ENCODE results near the gene NOC4L.

DNA sequence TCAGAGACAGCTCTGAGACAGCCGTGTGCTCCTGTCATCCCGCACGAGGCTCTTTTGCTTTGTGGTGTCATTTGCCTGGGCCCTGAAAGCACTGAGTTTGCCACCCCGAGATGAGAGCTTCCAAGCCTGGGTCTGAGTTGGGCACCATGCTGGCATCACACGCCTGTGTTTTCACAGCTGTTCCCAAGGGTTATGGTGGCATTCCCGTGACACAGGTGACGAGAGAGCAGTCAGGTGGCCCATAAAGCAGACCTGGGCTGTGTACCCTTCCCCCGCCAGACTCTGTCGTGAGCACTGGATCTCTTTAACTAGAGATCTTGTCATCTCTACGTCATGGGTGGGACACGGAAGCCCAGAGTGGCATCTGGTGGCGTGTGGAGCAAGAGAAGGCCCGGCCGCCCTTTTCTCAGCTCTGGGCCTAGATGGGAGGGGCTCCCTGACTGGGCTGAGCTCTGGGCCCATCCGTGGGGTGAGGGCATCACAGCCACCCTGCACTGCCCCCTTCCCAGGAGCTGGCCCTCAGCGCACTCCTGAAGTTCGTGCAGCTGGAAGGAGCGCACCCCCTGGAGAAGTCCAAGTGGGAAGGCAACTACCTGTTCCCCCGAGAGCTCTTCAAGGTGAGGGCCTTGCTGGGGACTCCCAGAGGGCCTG, 2.6 kb downstream of the NOC4L start:
- TF ChIP-seq POLR2A (IDR thresholded peaks at IDR 0.05; ENCODE audit: low read length): no peak
- no peak for TF ChIP-seq GATA1 (IDR thresholded peaks at IDR 0.05; ENCODE audit: low read depth, low read length)
